Measurements from ENCODE around the gene SLC15A1. TPM values are rescaled to one million over a fixed set of nuclear protein-coding genes. Genes with fewer than 3 reads are reported as not detected.

The SLC15A1 gene, protein sequence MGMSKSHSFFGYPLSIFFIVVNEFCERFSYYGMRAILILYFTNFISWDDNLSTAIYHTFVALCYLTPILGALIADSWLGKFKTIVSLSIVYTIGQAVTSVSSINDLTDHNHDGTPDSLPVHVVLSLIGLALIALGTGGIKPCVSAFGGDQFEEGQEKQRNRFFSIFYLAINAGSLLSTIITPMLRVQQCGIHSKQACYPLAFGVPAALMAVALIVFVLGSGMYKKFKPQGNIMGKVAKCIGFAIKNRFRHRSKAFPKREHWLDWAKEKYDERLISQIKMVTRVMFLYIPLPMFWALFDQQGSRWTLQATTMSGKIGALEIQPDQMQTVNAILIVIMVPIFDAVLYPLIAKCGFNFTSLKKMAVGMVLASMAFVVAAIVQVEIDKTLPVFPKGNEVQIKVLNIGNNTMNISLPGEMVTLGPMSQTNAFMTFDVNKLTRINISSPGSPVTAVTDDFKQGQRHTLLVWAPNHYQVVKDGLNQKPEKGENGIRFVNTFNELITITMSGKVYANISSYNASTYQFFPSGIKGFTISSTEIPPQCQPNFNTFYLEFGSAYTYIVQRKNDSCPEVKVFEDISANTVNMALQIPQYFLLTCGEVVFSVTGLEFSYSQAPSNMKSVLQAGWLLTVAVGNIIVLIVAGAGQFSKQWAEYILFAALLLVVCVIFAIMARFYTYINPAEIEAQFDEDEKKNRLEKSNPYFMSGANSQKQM
- under 1 TPM in 1 of 2 donors, not detected in 1; 0.10 TPM for total RNA-seq
- polyA plus RNA-seq: 10 to 100 TPM in 1 of 2 donors, under 1 TPM in 1; 0.13 to 13.9 TPM
- long read RNA-seq, donor 1: 0 reads
- long read RNA-seq, donor 2, partial matches to known transcripts: 0 of 1 reads
- long read RNA-seq, donor 2, other reads (novel, unspliced or antisense): 0 of 1 reads

GRCh38 chr13:98752467-98753290, at the start of gene SLC15A1:
Gene SLC15A1 (minus strand): TSS chr13:98752672. CDS start chr13:98752598, 74 bp downstream.
- Histone ChIP-seq H3K9me3 (ENCODE audit: control insufficient read depth, low read length) (peaks cover 1% of the 10 kb centered on the region), H3K4me1 (ENCODE audit: control insufficient read depth in 1 of 2, insufficient read depth in 2 of 2, low read length in 2 of 2) (no peaks in the 10 kb centered on the region), H3K36me3 (ENCODE audit: control insufficient read depth in 1 of 2, insufficient read depth in 2 of 2, low read length in 1 of 2) (no peaks in the 10 kb centered on the region), H3K27ac (ENCODE audit: low read depth in 1 of 2, low read length in 2 of 2) (no peak within 1 kb of the TSS), H3K27me3 (ENCODE audit: control insufficient read depth in 1 of 2, insufficient read depth in 2 of 2, low read length in 1 of 2) (no peaks in the 10 kb centered on the region), H3K4me3 (ENCODE audit: low read length in 2 of 2) (no peak within 1 kb of the TSS)
- intact Hi-C loops (cut with DNase I): no loop called here
- ATAC-seq (ENCODE audit: low FRiP score): no peak
- no peak for DNase-seq
- 7 to 8% methylated on average over 58 to 59 of the region's 59 CpGs for WGBS, 2 donors

DNA sequence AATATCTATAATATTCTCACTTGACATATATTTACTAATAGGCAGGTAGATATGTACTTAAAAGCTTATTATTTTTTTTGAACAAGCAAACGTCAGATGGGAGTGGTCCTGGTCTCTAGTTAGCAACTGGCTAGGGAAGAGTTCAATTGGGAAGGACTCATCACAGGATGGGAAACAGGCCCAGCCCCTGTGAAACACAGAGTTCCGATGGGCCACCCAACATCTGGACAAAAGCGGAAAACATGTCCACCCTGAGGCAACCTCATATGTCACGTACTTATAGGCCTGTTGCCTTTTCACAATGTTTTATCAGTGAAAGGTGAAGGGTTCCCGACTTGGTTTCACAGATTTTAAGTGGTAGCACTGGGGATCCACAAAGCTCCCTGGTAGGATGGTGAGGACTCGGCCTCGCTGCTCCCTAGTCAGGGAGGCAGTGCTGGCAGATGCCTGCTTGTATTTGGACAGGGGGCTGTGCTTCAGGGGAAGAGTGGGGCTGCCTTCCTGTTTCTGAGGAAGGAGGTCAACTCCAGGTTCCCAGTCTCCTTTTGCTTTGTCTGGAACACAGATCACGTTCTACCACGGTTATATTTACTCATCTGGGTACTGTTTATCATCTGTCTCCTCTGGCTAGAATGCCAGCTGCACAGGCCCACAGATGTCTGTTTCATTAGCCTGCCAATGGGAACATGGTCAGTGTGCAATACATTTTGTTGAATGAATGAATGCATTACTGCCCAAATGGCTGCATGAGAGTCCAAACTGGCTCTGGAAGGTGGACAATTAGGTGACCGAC, 49.4 kb upstream of the SLC15A1 start:
- peaks cover 0 to 7% of the 10 kb centered on the region in 2 donors for H3K36me3 ChIP-seq (ENCODE audit: control insufficient read depth in 1 of 2, insufficient read depth in 2 of 2, low read length in 1 of 2)
- ATAC-seq (ENCODE audit: low FRiP score) (no peak), DNase-seq (no peak)
- no peaks in the 10 kb centered on the region for H3K9me3 ChIP-seq (ENCODE audit: control insufficient read depth, low read length)
- H3K4me1 ChIP-seq (ENCODE audit: control insufficient read depth in 1 of 2, insufficient read depth in 2 of 2, low read length in 2 of 2): no peaks in the 10 kb centered on the region
- no peaks in the 10 kb centered on the region for H3K27me3 ChIP-seq (ENCODE audit: control insufficient read depth in 1 of 2, insufficient read depth in 2 of 2, low read length in 1 of 2)
- H3K27ac ChIP-seq (ENCODE audit: low read depth in 1 of 2, low read length in 2 of 2): no peak overlapping the region
- 76 to 78% methylated on average over 10 of the region's 10 CpGs for WGBS, 2 donors
- intact Hi-C loops (cut with DNase I): no loop called here
- no peak overlapping the region for H3K4me3 ChIP-seq (ENCODE audit: low read length in 2 of 2)

DNA sequence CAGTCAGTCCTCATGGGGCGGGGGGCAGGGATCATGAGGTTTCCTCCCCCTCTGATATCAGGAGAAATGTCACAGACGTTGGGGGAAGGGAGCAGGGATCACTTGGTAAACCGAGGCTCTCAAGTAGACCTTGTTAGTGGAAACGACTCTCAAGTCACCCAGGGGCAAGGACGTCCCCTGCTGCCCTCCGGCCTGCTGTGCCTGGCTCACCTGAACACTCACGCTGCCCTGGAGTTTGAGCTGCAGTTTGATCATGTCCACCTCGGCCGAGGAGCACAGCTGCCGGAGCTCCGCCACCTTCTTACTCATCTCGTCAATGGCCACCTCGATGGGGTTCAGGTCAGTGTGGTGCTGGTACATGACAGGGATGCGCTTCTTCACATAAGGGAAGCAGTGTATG, 47.6 kb upstream of the SLC15A1 start:
- Histone ChIP-seq H3K4me1 (ENCODE audit: control insufficient read depth in 1 of 2, insufficient read depth in 2 of 2, low read length in 2 of 2) (no peaks in the 10 kb centered on the region), H3K9me3 (ENCODE audit: control insufficient read depth, low read length) (no peaks in the 10 kb centered on the region), H3K27ac (ENCODE audit: low read depth in 1 of 2, low read length in 2 of 2) (no peak overlapping the region), H3K27me3 (ENCODE audit: control insufficient read depth in 1 of 2, insufficient read depth in 2 of 2, low read length in 1 of 2) (no peaks in the 10 kb centered on the region), H3K4me3 (ENCODE audit: low read length in 2 of 2) (no peak overlapping the region), H3K36me3 (ENCODE audit: control insufficient read depth in 1 of 2, insufficient read depth in 2 of 2, low read length in 1 of 2) (peaks cover 2 to 11% of the 10 kb centered on the region in 2 donors)
- ATAC-seq (ENCODE audit: low FRiP score) (no peak), DNase-seq (no peak)
- intact Hi-C loops (cut with DNase I): no loop called here
- 94 to 95% methylated on average over 14 of the region's 14 CpGs for WGBS, 2 donors

- WGBS, 2 donors: 78 to 80% methylated on average over 5 of the region's 5 CpGs
- intact Hi-C loops (cut with DNase I): no loop called here
Observed at GRCh38 chr13:98798849-98799645, 46.6 kb upstream of the SLC15A1 start.

GRCh38 chr13:98797456-98797855, 45.0 kb upstream of the SLC15A1 start:
- DNase-seq: no peak
- intact Hi-C loops (cut with DNase I): no loop called here
- Histone ChIP-seq H3K27ac (ENCODE audit: low read depth in 1 of 2, low read length in 2 of 2) (no peak overlapping the region), H3K36me3 (ENCODE audit: control insufficient read depth in 1 of 2, insufficient read depth in 2 of 2, low read length in 1 of 2) (peaks cover 2 to 14% of the 10 kb centered on the region in 2 donors), H3K9me3 (ENCODE audit: control insufficient read depth, low read length) (no peaks in the 10 kb centered on the region), H3K27me3 (ENCODE audit: control insufficient read depth in 1 of 2, insufficient read depth in 2 of 2, low read length in 1 of 2) (no peaks in the 10 kb centered on the region), H3K4me1 (ENCODE audit: control insufficient read depth in 1 of 2, insufficient read depth in 2 of 2, low read length in 2 of 2) (no peaks in the 10 kb centered on the region), H3K4me3 (ENCODE audit: low read length in 2 of 2) (no peak overlapping the region)
- ATAC-seq (ENCODE audit: low FRiP score): no peak
- 93 to 95% methylated on average over 6 of the region's 6 CpGs for WGBS, 2 donors

More at GRCh38 chr13:98798849-98799645, 46.6 kb upstream of the SLC15A1 start:
- Histone ChIP-seq H3K4me1 (ENCODE audit: control insufficient read depth in 1 of 2, insufficient read depth in 2 of 2, low read length in 2 of 2) (no peaks in the 10 kb centered on the region), H3K4me3 (ENCODE audit: low read length in 2 of 2) (no peak overlapping the region), H3K36me3 (ENCODE audit: control insufficient read depth in 1 of 2, insufficient read depth in 2 of 2, low read length in 1 of 2) (peaks cover 2 to 14% of the 10 kb centered on the region in 2 donors), H3K27me3 (ENCODE audit: control insufficient read depth in 1 of 2, insufficient read depth in 2 of 2, low read length in 1 of 2) (no peaks in the 10 kb centered on the region), H3K27ac (ENCODE audit: low read depth in 1 of 2, low read length in 2 of 2) (no peak overlapping the region), H3K9me3 (ENCODE audit: control insufficient read depth, low read length) (no peaks in the 10 kb centered on the region)
- DNase-seq (no peak), ATAC-seq (ENCODE audit: low FRiP score) (no peak)

DNA sequence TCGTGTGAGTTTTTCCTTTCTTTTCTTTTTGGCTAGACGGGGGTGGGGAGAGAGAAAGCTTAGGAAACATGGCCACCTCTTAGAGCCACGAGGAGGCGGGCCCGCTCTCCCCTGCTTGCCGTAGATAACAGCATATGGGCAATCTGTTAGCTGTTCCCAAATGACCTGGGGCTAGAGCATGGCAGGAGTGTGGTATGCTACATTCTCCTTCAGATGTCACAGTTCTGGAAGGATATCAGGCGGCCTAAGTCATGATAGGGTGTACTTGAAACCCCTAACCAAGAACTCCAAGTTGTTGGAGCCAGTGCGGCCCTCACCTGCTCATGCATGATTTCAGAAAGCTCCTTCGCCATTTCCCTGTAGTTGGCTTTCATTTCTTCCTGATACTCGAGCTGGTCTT, 44.3 kb upstream of the SLC15A1 start:
- Histone ChIP-seq H3K27ac (ENCODE audit: low read depth in 1 of 2, low read length in 2 of 2) (no peak overlapping the region), H3K9me3 (ENCODE audit: control insufficient read depth, low read length) (no peaks in the 10 kb centered on the region), H3K4me1 (ENCODE audit: control insufficient read depth in 1 of 2, insufficient read depth in 2 of 2, low read length in 2 of 2) (no peaks in the 10 kb centered on the region), H3K36me3 (ENCODE audit: control insufficient read depth in 1 of 2, insufficient read depth in 2 of 2, low read length in 1 of 2) (peaks cover 2 to 11% of the 10 kb centered on the region in 2 donors), H3K27me3 (ENCODE audit: control insufficient read depth in 1 of 2, insufficient read depth in 2 of 2, low read length in 1 of 2) (no peaks in the 10 kb centered on the region), H3K4me3 (ENCODE audit: low read length in 2 of 2) (no peak overlapping the region)
- ATAC-seq (ENCODE audit: low FRiP score) (no peak), DNase-seq (no peak)
- intact Hi-C loops (cut with DNase I): no loop called here
- 93% methylated on average over 10 of the region's 10 CpGs for WGBS, 2 donors

GRCh38 chr13:98796191-98796590, 43.7 kb upstream of the SLC15A1 start:
- H3K27ac ChIP-seq (ENCODE audit: low read depth in 1 of 2, low read length in 2 of 2): no peak overlapping the region
- WGBS, 2 donors: 84 to 85% methylated on average over 5 of the region's 5 CpGs
- H3K4me3 ChIP-seq (ENCODE audit: low read length in 2 of 2): no peak overlapping the region
- DNase-seq: no peak
- no peak for ATAC-seq (ENCODE audit: low FRiP score)
- no peaks in the 10 kb centered on the region for H3K27me3 ChIP-seq (ENCODE audit: control insufficient read depth in 1 of 2, insufficient read depth in 2 of 2, low read length in 1 of 2)
- peaks cover 2 to 11% of the 10 kb centered on the region in 2 donors for H3K36me3 ChIP-seq (ENCODE audit: control insufficient read depth in 1 of 2, insufficient read depth in 2 of 2, low read length in 1 of 2)
- H3K9me3 ChIP-seq (ENCODE audit: control insufficient read depth, low read length): no peaks in the 10 kb centered on the region
- no peaks in the 10 kb centered on the region for H3K4me1 ChIP-seq (ENCODE audit: control insufficient read depth in 1 of 2, insufficient read depth in 2 of 2, low read length in 2 of 2)
- intact Hi-C loops (cut with DNase I): no loop called here
